ENCODE measurements around the gene TFB2M. TPM values are rescaled to one million over a fixed set of nuclear protein-coding genes. Genes with fewer than 3 reads are reported as not detected.

TFB2M gene
- total RNA-seq, 1 donor from 2014 or later: 16.0 TPM

- no peak for DNase-seq (ENCODE audit: low read depth)
Measured at GRCh38 chr1:246559310-246559709, 6.8 kb downstream of the TFB2M start.

DNA sequence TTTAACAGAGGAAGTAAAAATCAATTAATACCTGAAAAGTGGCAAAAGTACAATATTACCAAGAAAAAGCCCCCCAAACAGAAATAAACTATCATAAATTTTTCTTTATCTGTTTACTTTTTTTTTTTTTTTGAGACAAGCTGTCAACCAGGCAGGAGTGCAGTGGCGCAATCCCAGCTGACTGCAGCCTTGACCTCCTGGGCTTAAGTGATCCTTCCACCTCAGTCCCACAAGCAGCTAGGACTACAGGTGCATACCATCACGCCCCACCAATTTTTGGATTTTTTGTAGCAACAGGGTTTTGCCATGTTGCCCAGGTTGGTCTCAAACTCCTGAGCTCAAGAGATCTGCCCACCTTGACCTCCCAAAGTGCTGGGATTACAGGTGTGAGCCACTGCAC, 8.0 kb downstream of the TFB2M start:
- DNase-seq (ENCODE audit: low read depth): no peak

GRCh38 chr1:246554201-246554600, 11.9 kb downstream of the TFB2M start:
- no peak for DNase-seq (ENCODE audit: low read depth)

GRCh38 chr1:246552110-246552509, 14.0 kb downstream of the TFB2M start:
- no peak for DNase-seq (ENCODE audit: low read depth)

DNA sequence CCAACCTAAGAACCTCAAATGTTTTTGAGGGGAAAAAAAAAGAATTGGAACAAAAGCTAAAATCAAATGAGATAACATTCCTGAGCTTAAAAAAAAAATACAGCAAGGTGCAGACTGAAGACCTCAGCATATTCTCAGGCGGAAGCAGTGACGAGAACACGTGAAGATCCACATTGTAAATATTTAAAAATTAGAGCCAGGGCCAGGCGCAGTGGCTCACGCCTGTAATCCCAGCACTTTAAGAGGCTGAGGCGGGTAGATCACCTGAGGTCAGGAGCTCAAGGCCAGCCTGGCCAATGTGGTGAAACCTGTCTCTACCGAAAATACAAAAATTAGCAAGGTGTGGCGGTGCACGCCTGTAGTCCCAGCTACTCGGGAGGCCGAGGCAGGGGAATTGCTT, 15.7 kb downstream of the TFB2M start:
- no peak for DNase-seq (ENCODE audit: low read depth)

DNA sequence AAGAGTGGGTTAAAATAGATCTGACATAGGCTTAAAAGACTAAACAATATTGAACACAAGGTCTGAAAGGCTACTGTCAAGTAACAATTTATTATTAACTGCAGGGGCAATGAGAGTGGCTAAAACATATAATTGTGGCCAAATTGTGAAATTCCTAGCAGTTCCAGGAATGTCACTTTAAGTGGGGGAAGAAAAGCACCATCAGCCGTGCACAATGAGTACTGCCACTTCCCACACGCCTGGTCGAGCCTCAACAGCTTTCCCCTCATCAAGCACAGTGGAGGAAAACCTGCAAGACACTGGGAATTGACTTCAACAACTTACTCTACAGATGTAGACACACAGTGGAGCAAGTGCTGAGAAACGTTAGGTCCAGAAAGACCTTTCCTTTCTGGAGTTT, 16.4 kb downstream of the TFB2M start:
- DNase-seq (ENCODE audit: low read depth): no peak

GRCh38 chr1:246544001-246544400, 22.1 kb downstream of the TFB2M start:
- no peak for DNase-seq (ENCODE audit: low read depth)

- DNase-seq (ENCODE audit: low read depth): no peak
Measured at GRCh38 chr1:246540738-246541491, 25.1 kb downstream of the TFB2M start.

DNA sequence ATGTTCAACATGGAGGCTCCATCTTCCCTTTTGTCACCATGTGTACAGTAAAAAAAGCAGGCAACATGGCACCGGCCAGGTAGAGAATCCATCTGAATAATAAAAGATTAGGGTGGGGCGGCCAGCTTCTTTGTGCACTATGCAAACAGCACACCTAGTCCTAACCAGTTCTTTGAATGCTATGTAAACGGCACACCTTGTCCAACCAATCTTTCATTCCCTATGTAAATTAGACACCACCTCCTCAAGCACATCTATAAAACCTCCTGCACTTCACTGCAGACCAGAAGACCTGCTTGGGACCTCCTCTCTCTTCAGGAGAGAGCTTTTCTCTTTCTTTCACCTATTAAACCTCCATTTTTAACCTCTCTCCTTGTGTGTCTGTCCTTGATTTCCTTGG, 28.2 kb downstream of the TFB2M start:
- no peak for DNase-seq (ENCODE audit: low read depth)

DNA sequence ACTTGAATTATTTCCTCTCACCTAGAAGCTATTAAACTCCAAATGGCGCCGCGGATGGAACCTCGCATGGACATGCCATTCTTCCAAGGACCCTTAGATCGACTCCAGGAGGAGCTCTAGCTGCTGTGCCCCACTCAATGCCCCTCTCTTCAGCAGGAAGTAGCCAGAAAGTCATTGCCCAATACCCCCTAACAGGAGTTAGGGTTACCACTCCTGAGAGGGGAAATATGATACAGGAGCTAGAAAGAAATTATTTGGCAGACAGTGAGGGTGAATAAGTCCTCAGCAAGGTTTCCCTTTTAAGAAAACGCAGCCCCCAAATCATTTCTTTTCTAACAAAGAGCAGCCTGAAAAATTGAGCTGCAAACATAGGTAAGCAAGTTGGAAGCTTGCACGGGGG, 28.6 kb downstream of the TFB2M start:
- DNase-seq (ENCODE audit: low read depth): no peak

GRCh38 chr1:246534114-246534513, 31.9 kb downstream of the TFB2M start:
- no peak for DNase-seq (ENCODE audit: low read depth)

GRCh38 chr1:246533371-246533905, 32.6 kb downstream of the TFB2M start:
- no peak for DNase-seq (ENCODE audit: low read depth)

DNA sequence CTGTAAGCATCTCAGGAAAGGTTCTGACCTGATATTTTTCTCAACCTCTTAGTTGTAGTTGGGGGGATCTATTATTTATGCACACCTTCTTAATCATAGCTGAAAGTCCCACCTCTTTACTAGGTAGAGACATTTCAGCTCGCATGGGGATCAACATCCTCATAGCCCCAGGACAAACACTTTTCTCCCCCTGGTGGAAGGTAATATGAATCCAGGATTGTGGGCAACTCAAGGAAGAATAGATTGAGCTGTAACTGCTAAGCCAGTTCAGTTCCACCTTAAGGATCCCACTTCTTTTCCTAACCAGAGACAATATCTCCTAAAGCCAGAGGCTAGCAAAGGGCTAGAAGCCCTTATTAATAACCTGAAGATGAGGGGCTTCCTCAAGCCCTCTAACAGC, 33.5 kb downstream of the TFB2M start:
- no peak for DNase-seq (ENCODE audit: low read depth)

DNA sequence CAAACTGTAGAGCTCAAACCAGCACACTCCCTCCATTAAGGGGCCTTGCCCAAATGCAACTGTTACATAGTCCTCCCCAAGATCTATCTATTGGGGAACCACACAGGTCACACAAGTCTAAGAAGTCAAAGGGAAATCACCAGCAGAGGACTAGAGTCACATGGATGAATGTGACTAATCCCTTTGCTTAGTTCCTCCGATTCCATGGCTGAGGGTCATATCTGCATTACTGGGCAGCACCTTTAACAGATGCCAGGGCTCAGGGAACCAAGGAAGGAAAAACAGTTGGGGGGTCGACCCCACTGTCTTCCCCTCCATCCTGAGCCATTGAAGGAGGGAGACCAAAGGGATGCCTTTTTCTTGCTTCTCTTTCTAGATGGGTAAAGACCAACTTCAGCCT, 35.6 kb downstream of the TFB2M start:
- no peak for DNase-seq (ENCODE audit: low read depth)

- DNase-seq (ENCODE audit: low read depth): no peak
Measured at GRCh38 chr1:246528933-246529731, 36.9 kb downstream of the TFB2M start.

- no peak for DNase-seq (ENCODE audit: low read depth)
Measured at GRCh38 chr1:246527402-246528088, 38.5 kb downstream of the TFB2M start.

DNA sequence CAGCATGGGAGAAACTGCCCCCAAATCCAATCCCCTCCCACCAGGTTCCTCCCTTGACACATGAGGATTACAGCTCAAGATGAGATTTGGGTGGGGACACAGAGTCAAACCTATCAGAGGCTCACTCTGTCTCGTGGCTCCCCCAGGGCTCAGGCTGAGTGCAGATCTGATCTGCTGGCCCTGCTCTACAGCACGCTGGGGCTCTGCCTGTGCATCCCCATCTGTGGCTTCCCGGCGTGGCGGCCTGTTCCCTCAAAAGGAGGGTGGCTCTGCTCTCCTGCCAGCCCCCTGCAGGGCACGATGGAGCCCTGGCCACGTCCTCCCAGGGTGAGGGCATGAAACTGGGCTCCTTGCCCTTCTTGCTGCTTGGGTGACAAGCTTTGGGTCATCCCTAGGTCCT, 39.1 kb downstream of the TFB2M start:
- no peak for DNase-seq (ENCODE audit: low read depth)

DNA sequence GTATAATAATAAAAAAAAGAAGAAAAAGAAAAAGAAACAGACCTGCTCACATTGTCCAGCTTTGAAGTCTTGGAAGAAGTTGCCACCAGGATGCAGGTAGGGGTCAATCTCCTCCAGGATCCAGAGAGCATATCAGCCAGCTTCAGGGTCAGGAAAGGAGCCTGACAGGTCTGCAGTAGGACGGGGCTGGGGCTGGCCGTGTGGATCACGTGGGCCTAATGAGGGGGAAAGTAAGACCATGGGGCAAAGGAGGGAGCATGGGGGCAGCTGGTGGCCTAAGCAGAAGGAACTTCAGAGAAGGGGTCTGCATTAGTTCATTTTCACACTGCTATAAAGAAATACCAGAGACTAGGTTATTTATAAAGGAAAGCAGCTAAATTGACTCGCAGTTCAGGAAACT, 39.7 kb downstream of the TFB2M start:
- no peak for DNase-seq (ENCODE audit: low read depth)

DNA sequence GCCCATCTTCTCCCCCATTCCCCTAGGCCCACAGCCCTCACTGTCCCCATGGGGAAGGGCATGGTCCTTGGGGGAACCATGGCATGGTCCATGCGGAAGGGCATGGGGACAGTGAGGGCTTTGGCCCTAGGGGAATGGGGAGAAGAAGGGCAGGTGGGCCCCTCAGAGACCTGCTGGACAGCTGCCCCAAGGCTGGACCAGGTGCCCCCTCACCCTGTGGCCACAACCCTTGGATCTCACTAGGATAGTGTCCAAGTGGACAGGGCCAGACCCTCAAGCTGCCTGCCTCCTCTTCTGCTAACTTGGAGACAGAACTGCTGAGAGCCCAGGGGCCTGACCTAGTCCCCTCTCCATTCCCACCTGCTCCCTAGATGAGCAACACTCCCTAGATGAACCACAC, 46.5 kb downstream of the TFB2M start:
- DNase-seq (ENCODE audit: low read depth): no peak

GRCh38 chr1:246518456-246519205, 47.4 kb downstream of the TFB2M start:
- DNase-seq (ENCODE audit: low read depth): no peak

GRCh38 chr1:246517391-246517790, 48.7 kb downstream of the TFB2M start:
- DNase-seq (ENCODE audit: low read depth): no peak

Measured in myocyte (in vitro differentiated cells).